NT2/D1 (cell line): Measurements from ENCODE around the gene C1orf226.

Experiments used
- SUZ12 ChIP-seq: IDR thresholded peaks from 2 replicates; pipeline ENCODE4 v1.6.1; 2011; ENCODE audit not compliant: insufficient read length, insufficient read depth; ENCODE audit errors: extremely low read depth
- YY1 ChIP-seq: IDR thresholded peaks from 2 replicates; pipeline ENCODE4 v1.6.1; 2011; ENCODE audit not compliant: insufficient read length, insufficient read depth
- ZNF274 ChIP-seq: IDR thresholded peaks from 2 replicates; pipeline ENCODE4 v1.6.1; 2011; ENCODE audit warnings: mild to moderate bottlenecking, low read depth, low read length

DNA sequence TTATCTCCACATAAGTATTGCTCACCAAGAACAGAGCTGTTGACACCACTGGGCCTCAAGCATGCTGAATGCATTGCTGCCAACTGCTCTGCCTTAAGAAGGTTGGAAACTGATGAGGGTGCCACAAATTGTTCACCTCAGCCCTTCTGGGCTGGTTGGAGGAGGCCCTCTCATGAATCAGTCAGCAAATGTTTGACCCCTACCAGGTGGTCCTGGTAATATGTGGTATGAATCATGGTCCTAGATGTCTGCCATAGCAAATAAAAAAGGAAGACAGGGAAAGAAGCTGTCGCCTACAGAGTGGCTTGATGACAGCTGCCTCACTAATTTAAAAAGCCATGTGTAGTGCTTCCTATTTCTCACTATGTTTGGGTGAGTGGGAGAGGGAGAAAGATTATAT, 17.0 kb upstream of the C1orf226 start:
- TF ChIP-seq SUZ12 (no peak), YY1 (no peak), ZNF274 (no peak)
